Pulmonary artery endothelial cell (primary cell): ENCODE measurements around the gene RNU1-3. TPM values are rescaled to one million over a fixed set of nuclear protein-coding genes. Genes with fewer than 3 reads are reported as not detected.
"Not testable (repeated sequence)": the region's sequence is repeated elsewhere in the genome, so short reads cannot be mapped to it uniquely, and the experiment has no call there.

Source experiments
- DNase-seq: peaks from one replicate; pipeline ENCODE4 v3.0.0-alpha.2; 2011; ENCODE audit warnings: low read depth, low spot score
- total RNA-seq: library from RNA; depleted of rRNA; stranded (reverse); fragments of >200 nt; gene quantifications from 2 replicates; pipeline ENCODE4 v1.2.3, GENCODE V29; 2014

Gene RNU1-3
- total RNA-seq, 1 donor from 2014 or later = under 0.01 TPM

GRCh38 chr1:16621681-16622315, 45.0 kb downstream of the RNU1-3 start:
- not testable (repeated sequence) for DNase-seq

- DNase-seq = no peak
These were observed 45.5 kb downstream of the RNU1-3 start for GRCh38 chr1:16621300-16621658.

GRCh38 chr1:16619803-16620501, 46.8 kb downstream of the RNU1-3 start:
- not testable (repeated sequence) for DNase-seq

- no peak for DNase-seq
These were observed 48.0 kb downstream of the RNU1-3 start for GRCh38 chr1:16618719-16619118.

DNA sequence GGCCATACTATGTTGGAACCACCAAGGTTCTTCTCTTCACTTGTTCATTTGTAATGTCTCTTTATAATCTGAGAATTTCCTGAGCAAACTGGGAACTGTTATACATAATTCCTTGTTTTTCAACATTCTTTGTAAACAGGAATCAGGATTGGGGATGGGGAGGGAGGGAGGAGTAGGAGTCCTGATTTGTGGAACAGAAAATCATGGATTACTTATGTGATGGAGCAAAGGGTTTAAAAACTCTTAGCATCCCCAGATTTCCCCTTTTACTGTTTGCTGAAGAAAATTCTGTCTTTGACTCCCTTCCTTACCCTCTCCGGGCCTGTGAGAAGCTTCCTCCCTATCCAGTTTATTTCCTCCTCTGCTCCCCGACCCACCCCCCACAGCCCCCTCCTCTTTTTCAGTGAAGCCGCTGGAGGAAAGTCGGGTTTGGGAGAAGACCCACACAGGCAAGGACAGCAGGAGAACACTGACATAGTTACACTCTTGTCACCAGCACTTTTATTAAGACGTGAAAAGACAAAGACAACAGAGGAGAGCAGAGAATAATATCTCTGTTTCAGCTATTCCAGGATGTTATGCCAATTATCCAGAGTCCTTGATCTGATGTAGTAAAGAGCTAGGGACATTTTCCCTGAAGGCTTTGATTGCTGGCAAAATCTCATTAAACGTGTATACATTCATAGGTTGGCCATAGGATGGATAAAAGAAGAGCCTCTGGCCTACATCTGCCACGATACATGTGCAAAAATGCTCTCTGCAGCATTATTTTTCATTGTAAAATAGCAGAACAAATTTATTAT, 48.8 kb downstream of the RNU1-3 start:
- no peak for DNase-seq

DNA sequence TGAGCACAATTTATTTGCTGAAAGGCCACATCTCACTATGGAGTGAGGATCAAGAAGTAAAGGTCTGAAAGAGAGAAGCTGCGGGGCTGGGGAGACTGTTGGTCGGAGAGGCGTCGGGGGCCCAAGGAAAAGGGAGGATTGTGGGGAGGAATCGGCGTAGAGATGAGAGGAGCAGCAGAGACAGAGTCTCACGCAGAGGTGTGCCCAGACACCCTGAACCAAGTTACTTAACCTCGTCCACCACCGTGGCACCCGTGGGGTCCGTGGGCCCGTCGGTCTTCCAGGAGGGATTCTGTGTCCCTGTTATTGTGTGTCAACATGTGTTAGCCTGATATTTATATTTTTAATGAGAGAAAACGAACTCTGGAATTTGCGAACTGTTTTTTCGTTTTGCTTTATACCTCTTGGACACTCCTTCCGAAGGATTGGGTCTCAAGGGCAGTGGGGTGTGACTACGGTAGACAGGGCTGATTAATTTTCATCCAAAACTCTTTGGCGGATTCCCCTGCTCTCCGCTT, 49.6 kb downstream of the RNU1-3 start:
- DNase-seq = no peak

Other genes with a start within 250 kb of the RNU1-3 start
- not detected in 2 replicates for gene SPATA21, start 229.5 kb downstream of the RNU1-3 start, total RNA-seq
- gene NECAP2, start 226.2 kb downstream of the RNU1-3 start, total RNA-seq = 162 and 187 TPM in 2 replicates
- gene RNU1-1, start 152.7 kb downstream of the RNU1-3 start, total RNA-seq = under 0.01 TPM in 2 replicates
- 20.2 and 28.8 TPM in 2 replicates for gene NBPF1, start 53.4 kb downstream of the RNU1-3 start, total RNA-seq
- under 0.01 TPM in 2 replicates for gene RNU1-4, start 73.6 kb upstream of the RNU1-3 start, total RNA-seq
- under 0.01 TPM in 2 replicates for gene RNU1-2, start 229.0 kb upstream of the RNU1-3 start, total RNA-seq